HG02970 (cell line): ENCODE results near the gene HVCN1.
"Not testable (repeated sequence)": the region's sequence is repeated elsewhere in the genome, so short reads cannot be mapped to it uniquely, and the experiment has no call there.

Experiments used
- ATAC-seq: cut with Tn5 transposase; IDR thresholded peaks from one replicate; pipeline ENCODE4 v1.9.1; 2021; ENCODE audit warnings: mild to moderate bottlenecking, moderate library complexity, moderate number of reproducible peaks; ENCODE audit not compliant: unreplicated experiment, low FRiP score

The HVCN1 gene

DNA sequence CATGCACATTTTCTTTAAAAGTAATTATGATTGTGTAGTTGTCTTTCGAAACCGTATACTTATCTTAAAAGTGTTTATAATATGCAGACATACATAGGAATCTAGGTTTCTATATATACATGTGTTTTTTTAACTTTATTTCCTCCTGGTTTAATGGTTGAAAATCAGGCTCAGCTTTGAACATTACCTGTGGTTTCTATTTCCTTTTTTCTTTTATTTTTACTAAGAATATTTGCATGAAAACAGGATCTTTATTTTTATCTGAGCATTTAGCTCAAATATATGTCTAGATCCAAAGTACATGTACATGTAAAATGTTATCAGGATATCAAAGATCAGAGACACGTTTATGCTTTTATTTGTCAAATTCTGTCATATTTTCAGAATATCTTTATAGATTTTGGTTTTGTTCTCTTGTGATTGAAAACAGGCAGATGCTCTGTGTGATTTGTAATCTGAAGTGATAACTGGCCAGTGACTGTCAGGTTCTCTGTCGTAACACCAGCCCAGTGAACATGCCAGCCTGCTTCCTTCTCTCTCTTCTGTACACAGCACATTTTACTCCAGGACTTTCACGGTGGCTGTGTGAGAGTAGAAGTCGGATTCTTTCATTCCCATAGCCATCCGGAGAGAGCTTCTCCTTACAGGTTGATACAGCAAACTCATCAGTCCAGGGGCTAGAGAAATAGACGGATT lies 61.3 kb downstream of the HVCN1 start:
- no peak for ATAC-seq

DNA sequence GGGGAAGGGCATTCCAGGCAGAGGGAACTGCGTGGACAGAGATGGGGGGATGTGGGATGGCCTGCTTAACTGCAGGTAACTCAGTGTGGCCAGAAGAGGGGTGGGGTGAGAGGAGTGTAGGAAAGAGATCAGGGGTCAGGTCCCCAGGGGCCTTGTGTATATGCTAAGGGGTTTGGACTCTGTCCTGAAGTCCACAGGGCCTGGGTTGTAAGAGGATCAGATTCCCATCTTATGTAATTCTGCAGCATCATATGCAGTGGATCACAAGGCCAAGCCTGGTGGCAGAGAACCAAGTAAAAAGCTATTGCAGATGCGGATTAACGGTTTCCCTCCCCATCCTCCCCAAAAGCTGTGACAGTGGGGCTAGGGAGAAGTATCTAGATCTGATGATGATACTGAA lies 66.3 kb downstream of the HVCN1 start:
- no peak for ATAC-seq

DNA sequence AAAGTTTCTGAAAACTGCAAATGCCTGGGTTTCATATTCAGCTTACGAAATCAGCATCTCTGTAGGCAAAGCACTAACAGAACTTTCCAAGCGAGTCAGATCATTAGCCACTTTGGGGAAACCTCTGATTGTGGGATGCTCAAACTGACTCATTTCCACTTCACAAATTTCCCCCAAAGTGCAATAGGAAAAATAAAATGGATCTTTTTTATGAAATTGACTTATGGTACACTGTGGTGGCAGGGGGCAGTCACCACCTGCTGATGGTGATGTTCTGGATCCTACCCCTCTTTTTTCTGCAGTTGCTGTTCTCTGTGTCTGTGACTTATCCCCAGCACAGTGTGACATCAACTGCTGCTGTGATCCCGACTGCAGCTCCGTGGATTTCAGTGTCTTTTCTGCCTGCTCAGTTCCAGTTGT lies 69.4 kb downstream of the HVCN1 start:
- ATAC-seq = peak; percentile 48

DNA sequence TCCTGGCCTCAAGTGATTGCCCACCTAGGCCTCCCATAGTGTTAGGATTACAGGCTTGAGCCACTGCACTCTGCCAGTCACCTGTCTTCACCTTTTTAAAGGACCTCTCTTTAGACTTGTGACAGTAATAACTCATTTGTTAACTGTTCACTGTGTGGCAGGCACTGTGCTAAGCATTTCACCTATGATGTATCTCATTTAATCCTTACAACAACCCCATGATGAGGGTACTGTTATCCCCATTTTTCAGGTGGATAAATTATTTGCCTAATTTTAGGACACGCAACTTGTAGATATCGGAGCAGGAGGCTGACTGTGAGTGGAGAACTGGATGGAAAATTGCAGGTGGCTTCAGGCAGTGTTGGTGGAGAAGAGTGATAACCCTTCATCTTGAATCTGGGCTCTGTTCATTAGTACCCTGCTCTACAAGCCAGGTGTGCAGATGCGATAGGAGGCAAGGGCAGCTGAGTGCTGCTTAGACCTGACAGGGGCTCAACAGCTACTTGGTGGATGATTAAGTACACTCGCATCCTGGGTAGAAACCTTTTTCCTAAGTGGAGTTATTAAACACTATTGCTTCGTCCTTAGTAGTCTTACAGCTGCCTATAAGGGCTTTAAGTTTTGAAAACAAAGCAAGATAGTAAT lies 72.3 kb downstream of the HVCN1 start:
- ATAC-seq = no peak

DNA sequence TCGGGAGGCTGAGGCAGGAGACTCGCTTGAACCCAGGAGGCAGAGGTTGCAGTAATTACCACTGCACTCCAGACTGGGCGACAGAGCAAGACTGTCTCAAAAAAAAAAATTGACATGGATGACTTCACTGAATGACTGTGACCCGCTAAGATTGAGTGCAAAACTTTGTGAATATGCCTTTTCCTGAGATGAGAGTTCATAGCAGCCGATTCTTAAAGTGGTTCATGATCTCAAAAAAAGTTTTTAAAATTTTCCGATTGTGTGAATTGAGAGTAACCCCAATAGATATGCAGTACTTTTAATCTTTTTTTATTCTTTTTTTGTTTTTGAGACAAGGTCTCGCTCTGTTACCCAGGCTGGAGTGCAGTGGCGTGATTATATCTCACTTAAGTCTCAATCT lies 73.7 kb downstream of the HVCN1 start:
- ATAC-seq = no peak

DNA sequence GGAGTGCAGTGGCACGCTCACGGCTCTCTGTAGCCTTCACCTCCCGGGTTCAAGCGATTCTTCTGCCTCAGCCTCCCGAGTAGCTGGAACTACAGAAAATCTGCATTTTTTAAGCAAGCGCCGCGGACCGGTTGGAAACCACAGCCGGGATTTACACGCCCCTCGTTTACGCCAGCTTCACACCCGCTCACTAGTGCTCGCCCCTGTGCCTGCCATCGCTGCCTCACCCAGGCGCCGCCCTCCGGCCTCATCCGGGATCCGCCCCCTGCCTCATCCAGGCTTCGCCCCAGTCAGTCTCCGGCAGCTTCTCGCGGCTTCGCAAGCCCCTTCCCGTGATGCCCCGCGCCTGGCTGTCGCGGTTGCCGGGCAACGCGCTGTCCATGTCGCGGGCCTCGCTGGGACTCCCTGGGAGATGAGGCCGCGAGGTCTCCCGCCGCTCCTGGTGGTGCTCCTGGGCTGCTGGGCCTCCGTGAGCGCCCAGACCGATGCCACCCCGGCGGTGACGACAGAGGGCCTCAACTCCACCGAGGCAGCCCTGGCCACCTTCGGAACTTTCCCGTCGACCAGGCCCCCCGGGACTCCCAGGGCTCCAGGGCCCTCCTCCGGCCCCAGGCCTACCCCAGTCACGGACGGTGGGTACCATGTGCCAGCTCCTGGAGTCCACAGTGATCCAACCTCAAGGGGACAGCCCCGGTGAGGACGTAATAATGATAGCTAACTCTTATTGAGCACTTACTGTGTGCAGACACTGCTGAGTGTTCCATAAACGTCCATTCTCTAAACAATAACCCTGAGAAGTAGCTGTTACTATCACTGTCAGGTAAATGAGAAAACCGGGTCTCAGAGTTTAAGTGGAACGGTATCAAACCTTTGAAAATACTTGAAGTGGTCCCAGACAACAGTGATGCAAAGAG lies 74.9 kb downstream of the HVCN1 start, which contains the start of gene TCTN1:
TSS of gene TCTN1 (plus strand) at position 359 of the 914 bp plus-strand sequence. CDS start at position 413, 54 bp downstream.
- ATAC-seq = peak; percentile 97

DNA sequence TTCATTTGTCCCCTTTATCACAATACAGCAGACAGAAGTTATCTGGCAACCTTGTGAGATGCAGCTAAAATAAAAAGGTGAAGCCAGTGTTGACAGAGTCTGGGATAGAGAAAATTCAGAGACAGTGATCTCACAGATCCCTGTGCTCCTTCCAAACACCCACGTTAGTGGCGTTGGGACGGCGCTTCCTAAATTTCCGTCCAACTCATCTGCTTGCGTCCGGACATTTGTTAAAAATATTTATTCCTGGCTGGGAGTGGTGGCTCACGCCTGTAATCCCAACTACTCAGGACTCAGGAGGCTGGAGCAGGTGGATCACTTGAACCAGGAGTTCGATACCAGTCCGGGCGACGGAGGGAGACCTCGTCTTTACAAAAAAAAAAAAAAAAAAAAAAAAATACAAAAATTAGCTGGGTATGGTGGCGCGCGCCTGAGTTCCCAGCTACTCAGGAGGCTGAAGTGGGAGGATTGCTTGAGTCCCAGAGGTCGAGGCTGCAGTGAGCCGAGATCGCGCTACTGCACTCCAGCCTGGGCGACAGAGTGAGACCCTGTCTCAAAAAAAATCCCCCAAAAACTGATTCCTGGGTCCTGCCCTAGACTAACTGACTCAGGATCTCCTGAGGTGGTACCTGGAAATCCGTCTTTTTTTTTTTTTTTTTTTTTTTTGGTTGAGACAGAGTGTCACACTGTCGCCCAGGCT lies 75.7 kb downstream of the HVCN1 start:
- ATAC-seq = no peak

DNA sequence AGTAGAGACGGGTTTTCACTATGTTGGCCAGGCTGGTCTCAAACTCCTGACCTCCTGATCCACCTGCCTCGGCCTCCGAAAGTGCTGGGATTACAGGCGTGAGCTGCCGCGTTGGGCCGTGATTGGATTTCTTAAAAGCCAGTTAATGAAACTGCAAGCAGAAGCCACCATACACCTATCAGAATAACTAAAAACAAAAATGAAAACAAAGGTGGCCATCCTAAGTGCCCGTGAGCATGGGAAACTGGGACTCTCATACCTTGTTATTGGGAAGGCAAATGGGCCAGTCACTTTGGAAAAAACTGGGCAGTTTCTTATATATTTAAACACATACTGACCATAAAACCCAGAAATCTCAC lies 82.7 kb downstream of the HVCN1 start:
- ATAC-seq = no peak

DNA sequence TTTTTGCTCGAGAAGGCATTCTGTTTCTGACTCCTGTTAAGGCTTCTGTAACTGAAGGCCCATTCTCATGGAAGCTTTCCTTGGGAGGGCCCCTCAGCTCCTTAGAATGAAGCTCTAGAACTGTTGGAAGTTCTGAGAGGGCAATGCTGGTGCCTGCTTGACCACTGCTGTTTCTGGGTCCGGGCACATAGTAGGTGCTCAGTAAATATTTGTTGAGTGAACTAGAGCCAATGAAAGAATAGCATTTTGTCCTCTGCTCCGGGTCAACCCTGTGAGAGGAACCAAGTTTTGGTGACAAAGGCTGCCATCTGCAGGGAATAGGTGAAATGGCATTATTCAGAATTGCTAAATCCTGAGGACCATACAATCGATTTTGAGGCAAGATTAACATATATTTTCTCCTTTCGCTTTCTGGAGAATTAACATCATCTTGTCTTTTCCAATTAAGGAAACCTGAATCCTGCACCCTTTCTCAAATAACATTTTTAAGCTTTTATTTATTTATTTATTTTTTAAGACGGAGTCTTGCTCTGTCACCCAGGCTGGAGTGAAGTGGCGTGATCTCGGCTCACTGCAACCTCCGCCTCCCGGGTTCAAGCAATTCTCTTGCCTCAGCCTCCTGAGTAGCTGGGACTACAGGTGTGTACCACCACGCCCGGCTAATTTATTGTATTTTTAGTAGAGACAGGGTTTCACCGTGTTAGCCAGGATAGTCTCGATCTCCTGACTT lies 86.7 kb downstream of the HVCN1 start:
- ATAC-seq = not testable (repeated sequence)

DNA sequence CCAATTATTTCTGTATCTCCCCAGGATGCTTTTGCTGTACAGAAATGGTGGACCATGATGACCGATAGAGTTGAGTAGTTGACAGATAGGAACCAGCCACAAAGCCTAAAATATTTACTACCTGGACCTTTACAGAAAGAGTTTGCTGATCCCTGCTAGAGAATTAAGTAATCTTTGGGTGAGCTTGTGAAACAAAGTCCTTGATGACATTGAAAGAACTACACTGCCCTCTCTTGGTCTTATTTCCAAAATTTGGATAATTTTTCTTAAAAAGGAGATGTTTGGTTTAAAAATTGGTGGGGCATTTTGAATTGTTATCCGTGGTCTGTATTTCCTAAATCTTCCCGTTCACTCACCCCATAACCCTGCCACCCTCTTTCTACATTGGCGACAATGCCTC lies 88.7 kb downstream of the HVCN1 start:
- no peak for ATAC-seq

DNA sequence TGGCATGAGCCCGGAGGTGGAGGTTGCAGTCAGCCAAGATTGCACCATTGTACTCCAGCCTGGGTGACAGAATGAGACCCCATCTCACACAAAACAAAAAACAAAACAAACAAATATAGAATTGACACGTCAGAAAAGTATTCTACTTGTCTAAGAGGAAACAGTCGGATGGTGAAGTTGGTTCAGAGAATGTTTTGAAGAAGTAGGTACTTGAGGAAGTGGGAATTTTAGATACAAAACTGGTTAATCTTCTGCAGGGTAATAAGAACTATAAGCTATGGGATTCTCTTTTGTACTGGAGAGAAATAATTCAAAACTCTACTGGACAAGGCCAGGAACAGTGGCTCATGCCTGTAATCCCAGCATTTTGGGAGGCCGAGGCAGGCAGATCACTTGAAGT lies 89.6 kb downstream of the HVCN1 start:
- ATAC-seq = no peak
